Measurements from ENCODE around the gene ATG2B. TPM values are rescaled to one million over a fixed set of nuclear protein-coding genes. Genes with fewer than 3 reads are reported as not detected.

ATG2B gene
- total RNA-seq, 1 donor from 2014 or later = 27.5 TPM

DNA sequence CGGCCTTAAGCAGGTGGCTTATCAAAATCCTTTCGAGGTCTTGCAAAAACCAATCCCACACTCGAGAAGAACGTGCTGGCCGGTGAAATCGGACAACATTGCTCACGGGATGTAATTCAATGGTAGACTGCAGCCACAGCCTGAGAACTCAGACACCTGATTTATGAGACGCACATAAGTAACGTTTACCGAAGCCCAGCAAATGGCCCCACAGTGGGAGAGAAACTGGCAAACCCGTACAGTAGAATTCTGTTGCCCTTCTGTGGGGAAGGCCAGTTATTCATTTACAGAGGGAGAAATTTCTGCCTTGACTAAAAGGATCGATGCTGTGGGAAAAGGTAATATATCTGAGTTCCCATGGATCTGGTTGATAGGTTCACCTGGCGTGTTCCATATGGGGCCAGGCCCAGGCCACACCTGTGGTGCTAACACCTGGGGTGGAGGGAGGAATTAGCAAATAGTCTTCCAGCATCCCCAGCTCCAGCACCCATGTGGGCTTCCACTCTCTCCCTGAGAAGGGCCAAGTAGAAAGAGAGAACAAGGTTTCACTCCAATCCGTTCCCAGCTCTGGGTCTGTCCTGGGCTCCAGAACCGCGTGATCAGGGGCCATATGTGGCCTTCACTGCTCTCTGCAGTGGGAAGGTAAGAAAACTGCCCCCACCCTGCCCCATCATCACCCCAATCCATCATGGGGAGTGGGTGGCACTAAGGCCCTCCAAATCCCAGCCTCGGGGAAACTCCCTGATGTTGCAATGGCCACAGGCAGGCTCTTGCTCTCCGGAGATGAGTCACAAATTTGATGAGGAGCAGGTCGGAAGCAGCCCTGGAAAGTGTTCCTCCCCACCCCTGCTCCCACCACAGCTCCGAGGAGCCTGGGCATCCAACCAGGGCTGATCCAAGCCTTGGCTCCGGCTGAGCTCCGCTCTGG lies 94.4 kb downstream of the ATG2B start:
- Mint-ChIP-seq H3K27me3 (ENCODE audit: unreplicated experiment) (peaks cover 10% of the 10 kb centered on the region), H3K9me3 (ENCODE audit: unreplicated experiment) (peaks cover 6% of the 10 kb centered on the region), H3K4me3 (ENCODE audit: unreplicated experiment) (no peak overlapping the region), H3K4me1 (ENCODE audit: low read depth, unreplicated experiment) (peaks cover 2% of the 10 kb centered on the region), H3K27ac (ENCODE audit: unreplicated experiment) (no peak overlapping the region), H3K36me3 (ENCODE audit: unreplicated experiment) (peaks cover 12% of the 10 kb centered on the region)
- no peak for DNase-seq
- TF ChIP-seq, protein P1, sequence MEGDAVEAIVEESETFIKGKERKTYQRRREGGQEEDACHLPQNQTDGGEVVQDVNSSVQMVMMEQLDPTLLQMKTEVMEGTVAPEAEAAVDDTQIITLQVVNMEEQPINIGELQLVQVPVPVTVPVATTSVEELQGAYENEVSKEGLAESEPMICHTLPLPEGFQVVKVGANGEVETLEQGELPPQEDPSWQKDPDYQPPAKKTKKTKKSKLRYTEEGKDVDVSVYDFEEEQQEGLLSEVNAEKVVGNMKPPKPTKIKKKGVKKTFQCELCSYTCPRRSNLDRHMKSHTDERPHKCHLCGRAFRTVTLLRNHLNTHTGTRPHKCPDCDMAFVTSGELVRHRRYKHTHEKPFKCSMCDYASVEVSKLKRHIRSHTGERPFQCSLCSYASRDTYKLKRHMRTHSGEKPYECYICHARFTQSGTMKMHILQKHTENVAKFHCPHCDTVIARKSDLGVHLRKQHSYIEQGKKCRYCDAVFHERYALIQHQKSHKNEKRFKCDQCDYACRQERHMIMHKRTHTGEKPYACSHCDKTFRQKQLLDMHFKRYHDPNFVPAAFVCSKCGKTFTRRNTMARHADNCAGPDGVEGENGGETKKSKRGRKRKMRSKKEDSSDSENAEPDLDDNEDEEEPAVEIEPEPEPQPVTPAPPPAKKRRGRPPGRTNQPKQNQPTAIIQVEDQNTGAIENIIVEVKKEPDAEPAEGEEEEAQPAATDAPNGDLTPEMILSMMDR (IDR thresholded peaks at IDR 0.05; ENCODE audit: partially characterized antibody, unreplicated experiment) = no peak

DNA sequence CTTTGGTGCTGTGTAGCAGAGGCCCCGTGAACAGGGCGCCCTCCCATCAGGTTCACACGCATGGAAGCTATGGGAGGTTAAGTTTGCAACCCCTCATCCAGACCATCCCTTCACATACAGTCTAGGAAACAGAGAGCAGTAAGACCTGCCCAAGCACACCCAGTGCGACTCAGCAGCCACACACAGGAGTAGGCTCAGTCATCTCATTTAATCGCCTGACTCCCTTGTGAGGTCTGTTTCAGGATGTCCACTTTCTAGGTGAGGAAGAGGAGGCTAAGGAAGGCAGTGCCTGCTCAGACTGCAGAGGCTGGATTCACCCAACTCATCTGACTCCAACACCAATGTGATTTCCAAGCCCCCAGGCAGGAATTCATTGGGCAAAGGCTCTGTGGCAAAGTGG lies 95.2 kb downstream of the ATG2B start:
- H3K27ac Mint-ChIP-seq (ENCODE audit: unreplicated experiment) = no peak overlapping the region
- TF ChIP-seq, protein P1 (IDR thresholded peaks at IDR 0.05; ENCODE audit: partially characterized antibody, unreplicated experiment) = no peak
- no peak for DNase-seq
- H3K9me3 Mint-ChIP-seq (ENCODE audit: unreplicated experiment) = peaks cover 6% of the 10 kb centered on the region
- peaks cover 2% of the 10 kb centered on the region for H3K4me1 Mint-ChIP-seq (ENCODE audit: low read depth, unreplicated experiment)
- peaks cover 6% of the 10 kb centered on the region for H3K36me3 Mint-ChIP-seq (ENCODE audit: unreplicated experiment)
- H3K27me3 Mint-ChIP-seq (ENCODE audit: unreplicated experiment) = peaks cover 10% of the 10 kb centered on the region
- H3K4me3 Mint-ChIP-seq (ENCODE audit: unreplicated experiment) = no peak overlapping the region

DNA sequence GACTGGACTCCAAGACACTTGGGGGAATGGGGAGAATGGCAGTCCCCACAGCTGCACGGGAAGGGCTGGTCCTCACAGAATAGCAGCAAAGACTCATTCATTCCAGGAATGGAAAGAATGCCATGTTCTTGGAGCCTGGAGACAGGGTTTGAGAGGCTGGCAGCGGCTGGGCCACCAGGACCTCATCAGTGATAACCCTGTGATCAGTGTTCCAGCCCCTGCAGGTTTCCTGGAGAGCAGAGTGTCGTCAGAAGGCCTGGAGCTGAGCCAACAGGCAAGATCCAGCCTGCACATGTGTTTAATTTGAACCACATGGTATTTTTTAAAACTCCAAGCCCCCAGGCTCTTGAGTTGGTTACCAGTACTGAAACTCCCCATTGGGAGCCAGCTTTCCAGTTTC lies 95.8 kb downstream of the ATG2B start:
- Mint-ChIP-seq H3K9me3 (ENCODE audit: unreplicated experiment) (peaks cover 9% of the 10 kb centered on the region), H3K27me3 (ENCODE audit: unreplicated experiment) (peaks cover 10% of the 10 kb centered on the region), H3K4me1 (ENCODE audit: low read depth, unreplicated experiment) (peaks cover 2% of the 10 kb centered on the region), H3K36me3 (ENCODE audit: unreplicated experiment) (peaks cover 6% of the 10 kb centered on the region), H3K4me3 (ENCODE audit: unreplicated experiment) (no peak overlapping the region), H3K27ac (ENCODE audit: unreplicated experiment) (no peak overlapping the region)
- no peak for DNase-seq
- TF ChIP-seq, protein P1 (IDR thresholded peaks at IDR 0.05; ENCODE audit: partially characterized antibody, unreplicated experiment) = no peak

DNA sequence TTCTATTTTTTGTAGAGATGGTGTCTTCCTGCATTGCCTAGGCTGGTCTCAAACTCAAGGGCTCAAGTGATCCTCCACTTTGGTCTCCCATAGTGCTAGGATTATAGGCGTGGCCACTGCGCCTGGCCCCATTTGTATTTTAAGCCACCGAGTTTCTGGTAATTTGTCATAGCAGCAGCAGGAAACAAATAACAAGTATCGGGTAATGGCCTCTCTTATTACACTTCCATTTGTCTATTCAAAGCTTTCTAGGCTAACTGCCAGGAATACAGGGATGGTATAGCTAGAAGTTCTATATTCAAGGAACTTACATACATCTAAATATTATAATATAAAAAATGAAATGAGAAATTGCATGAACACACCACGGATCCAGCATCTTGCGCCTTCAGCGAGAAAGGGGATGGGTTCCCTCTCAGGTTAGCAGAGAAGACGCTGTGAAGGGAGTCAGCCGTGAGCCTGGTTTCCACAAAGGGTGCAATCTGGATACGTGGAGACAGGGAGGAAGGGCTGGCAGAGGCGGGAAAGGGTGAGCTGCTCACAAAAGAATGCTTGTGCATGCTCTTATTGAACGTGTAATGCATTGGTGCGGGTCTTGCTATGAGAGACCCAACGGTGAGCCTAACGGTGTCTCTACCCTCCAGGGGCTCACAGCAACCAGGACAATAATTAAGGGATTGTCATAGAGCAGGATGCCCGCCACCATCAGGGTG lies 97.6 kb downstream of the ATG2B start:
- Mint-ChIP-seq H3K4me3 (ENCODE audit: unreplicated experiment) (no peak overlapping the region), H3K4me1 (ENCODE audit: low read depth, unreplicated experiment) (peaks cover 2% of the 10 kb centered on the region), H3K27me3 (ENCODE audit: unreplicated experiment) (peaks cover 10% of the 10 kb centered on the region), H3K27ac (ENCODE audit: unreplicated experiment) (no peak overlapping the region), H3K9me3 (ENCODE audit: unreplicated experiment) (peaks cover 9% of the 10 kb centered on the region), H3K36me3 (ENCODE audit: unreplicated experiment) (peaks cover 4% of the 10 kb centered on the region)
- DNase-seq = no peak
- TF ChIP-seq, protein P1 (IDR thresholded peaks at IDR 0.05; ENCODE audit: partially characterized antibody, unreplicated experiment) = no peak

Data from glutamatergic neuron (in vitro differentiated cells).